NCI-H446 treated with DMSO at 0.1 percent for 48 hours (cell line): ENCODE data around the gene PIP4K2B.
"Not testable (repeated sequence)": the region's sequence is repeated elsewhere in the genome, so short reads cannot be mapped to it uniquely, and the experiment has no call there.

Experiments
- DNase-seq: peaks from one replicate; lab custom pipeline; 2025; lab: John Stamatoyannopoulos, UW

PIP4K2B gene

DNA sequence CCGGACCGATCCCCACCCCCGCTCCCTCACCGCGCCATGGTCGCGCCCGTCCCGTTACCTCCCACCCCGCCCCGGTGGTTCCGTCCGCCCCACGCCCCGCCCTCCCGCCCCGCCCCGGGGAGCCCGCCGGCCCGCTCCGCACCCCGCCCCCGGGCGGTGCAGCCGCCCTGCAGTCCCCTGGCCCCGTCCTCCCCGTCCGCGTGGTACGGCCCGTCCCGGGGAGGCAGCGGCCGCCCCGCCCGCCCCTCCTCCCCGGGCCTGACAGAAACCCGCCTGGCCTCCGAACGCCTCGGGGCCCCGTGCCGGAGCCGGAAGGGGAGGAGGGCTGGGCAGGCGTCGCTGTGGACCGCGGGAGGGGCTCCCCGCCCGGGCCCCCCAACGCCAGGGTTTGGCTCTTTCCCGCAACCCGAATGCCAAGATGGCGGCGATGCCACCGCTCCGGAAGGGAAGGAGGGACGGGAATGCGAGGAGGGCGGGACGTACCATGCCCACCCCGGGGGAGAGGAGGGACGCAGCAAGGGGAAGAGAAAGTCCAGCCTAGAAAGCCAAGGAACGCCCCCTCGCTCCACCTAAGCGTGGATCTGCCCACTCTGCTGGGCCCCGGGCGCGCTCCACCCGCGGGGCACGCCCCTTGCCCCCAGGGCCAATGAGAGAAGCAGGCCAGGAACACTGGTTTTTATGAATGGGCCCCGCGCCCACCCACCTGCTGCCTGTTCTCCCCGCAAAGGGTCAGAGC, at the start of gene PIP4K2B:
Gene PIP4K2B, minus strand, starts transcription at position 56 of the 736 bp plus-strand sequence. CDS start 132 bp downstream, outside the sequence.
- DNase-seq: peak; percentile 92

- DNase-seq: no peak
Observed at GRCh38 chr17:38848557-38848891, 49.2 kb upstream of the PIP4K2B start.

- DNase-seq: no peak
Observed at GRCh38 chr17:38844261-38844757, 45.0 kb upstream of the PIP4K2B start.

GRCh38 chr17:38825762-38826247, 26.4 kb upstream of the PIP4K2B start:
- no peak for DNase-seq

GRCh38 chr17:38824899-38825761, 25.8 kb upstream of the PIP4K2B start, which contains the start of gene CWC25:
Gene CWC25, minus strand, starts transcription at chr17:38825321. Its CDS starts 138 bp downstream, at chr17:38825183.
- peak; percentile 86 for DNase-seq

GRCh38 chr17:38815576-38816193, 16.3 kb upstream of the PIP4K2B start:
- no peak for DNase-seq

- DNase-seq: no peak
Observed at GRCh38 chr17:38809828-38810227, 10.5 kb upstream of the PIP4K2B start.

GRCh38 chr17:38800237-38800760, 943 bp upstream of the PIP4K2B start:
- no peak for DNase-seq

GRCh38 chr17:38798614-38799500, 499 bp downstream of the PIP4K2B start:
- no peak for DNase-seq

DNA sequence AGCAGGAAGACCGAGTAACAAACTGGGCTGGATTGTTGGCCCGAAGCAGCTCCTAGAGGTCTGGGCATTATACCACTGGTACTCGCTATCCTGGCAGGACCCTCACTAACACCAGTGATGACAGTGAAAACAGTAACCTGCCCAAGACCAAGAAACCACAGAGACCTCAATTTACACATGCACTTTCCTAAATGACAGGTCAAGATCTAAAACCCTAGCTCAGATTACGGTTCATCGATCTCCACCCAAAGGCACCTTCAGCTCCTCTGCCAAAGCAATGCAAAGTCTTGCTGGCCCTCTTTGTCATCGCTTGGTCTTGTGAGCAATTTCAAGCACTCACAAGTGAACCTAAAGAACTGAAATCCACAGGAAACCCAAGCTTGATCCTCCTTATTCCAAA, 1.5 kb downstream of the PIP4K2B start:
- DNase-seq: no peak

- DNase-seq: no peak
Observed at GRCh38 chr17:38797158-38797490, 2.2 kb downstream of the PIP4K2B start.

DNA sequence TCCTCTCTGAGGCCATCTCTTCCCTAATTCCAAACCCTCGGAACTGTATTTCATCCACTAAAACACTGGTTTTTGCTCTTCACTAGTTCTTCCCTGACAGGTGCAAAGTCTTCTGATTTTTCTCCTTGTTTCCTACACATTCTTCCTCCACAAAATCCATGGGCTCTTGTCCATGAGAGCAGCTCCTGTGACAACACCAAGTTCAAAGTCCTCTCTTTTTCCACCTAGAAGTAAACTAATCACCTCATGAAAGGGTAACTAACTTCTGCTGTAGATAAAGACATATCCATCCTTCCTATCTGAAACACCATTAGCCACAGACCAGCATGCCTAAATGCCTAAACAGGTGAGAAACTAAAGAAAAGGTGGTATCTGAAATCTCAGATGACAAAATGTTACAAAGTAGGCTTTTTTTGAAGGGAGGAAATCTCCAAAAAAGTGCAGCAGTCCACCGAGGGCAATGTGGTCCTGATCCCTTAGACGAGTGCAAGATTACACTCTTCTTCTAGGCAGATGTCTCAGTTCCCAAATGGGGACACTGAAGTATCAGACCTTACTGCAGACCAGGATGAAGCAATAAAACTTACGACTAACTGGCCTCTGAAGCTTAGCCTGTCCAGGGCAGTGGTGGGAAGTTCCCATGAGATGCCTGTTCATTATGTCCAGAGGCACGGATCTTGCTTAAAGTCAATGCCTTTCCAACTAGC, 2.8 kb downstream of the PIP4K2B start:
- no peak for DNase-seq

DNA sequence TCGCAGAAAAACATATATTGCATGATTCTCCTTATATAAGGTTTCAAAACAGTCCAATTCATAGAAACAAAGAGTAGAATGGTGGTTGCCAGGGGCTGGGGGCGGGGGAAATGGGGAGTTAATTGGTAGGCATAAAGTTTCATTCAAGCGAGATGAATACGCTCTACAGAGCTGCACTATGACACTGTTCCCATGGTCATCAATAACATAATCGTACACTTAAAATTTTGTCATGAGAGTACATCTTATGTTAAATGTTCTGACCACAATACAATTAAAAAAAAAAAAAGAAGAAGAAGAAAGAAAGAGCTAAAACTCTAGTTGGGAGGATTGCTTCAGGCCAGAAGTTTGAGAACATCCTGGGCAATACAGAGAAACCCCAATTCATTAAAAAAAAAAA, 5.1 kb downstream of the PIP4K2B start:
- DNase-seq: no peak

GRCh38 chr17:38791162-38791561, 8.2 kb downstream of the PIP4K2B start:
- DNase-seq: no peak

- DNase-seq: not testable (repeated sequence)
Observed at GRCh38 chr17:38790148-38790707, 9.1 kb downstream of the PIP4K2B start.

- no peak for DNase-seq
Observed at GRCh38 chr17:38789185-38789584, 10.2 kb downstream of the PIP4K2B start.

GRCh38 chr17:38787999-38788398, 11.4 kb downstream of the PIP4K2B start:
- not testable (repeated sequence) for DNase-seq

- no peak for DNase-seq
Observed at GRCh38 chr17:38786372-38786771, 13.0 kb downstream of the PIP4K2B start.

- no peak for DNase-seq
Observed at GRCh38 chr17:38783227-38783626, 16.1 kb downstream of the PIP4K2B start.
